NCI-H1694 (cell line): ENCODE data around the gene HGS.

ENCODE experiments used
- DNase-seq: peaks from one replicate; lab custom pipeline; 2025; lab: John Stamatoyannopoulos, UW

HGS gene, protein sequence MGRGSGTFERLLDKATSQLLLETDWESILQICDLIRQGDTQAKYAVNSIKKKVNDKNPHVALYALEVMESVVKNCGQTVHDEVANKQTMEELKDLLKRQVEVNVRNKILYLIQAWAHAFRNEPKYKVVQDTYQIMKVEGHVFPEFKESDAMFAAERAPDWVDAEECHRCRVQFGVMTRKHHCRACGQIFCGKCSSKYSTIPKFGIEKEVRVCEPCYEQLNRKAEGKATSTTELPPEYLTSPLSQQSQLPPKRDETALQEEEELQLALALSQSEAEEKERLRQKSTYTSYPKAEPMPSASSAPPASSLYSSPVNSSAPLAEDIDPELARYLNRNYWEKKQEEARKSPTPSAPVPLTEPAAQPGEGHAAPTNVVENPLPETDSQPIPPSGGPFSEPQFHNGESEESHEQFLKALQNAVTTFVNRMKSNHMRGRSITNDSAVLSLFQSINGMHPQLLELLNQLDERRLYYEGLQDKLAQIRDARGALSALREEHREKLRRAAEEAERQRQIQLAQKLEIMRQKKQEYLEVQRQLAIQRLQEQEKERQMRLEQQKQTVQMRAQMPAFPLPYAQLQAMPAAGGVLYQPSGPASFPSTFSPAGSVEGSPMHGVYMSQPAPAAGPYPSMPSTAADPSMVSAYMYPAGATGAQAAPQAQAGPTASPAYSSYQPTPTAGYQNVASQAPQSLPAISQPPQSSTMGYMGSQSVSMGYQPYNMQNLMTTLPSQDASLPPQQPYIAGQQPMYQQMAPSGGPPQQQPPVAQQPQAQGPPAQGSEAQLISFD

GRCh38 chr17:81683584-81684441, at the start of gene HGS, which contains the start of gene ARL16:
Gene HGS, plus strand, starts transcription at chr17:81684011. Its CDS starts 56 bp downstream, at chr17:81684067.
Gene ARL16, minus strand, starts transcription at chr17:81683797. Its CDS starts 44 bp downstream, at chr17:81683753.
- peak; percentile 98 for DNase-seq

DNA sequence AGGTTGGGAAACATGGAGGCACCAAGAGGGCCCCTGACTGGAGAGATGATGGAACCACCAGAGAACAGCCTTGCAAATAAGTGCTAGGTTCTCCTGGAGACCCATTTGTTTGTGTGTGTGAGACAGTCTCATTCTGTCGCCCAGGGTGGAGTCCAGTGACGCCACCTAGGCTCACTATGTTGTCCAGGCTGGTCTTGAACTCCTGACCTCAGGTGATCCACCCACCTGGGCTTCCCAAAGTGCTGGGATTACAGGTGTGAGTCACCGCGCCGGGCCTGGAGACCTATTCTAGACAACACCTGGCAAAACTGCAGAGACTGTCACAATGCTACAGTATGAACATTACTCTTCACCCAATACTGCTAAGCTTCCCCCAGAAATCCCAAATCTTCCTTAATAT, 48.4 kb upstream of the HGS start:
- DNase-seq: no peak

DNA sequence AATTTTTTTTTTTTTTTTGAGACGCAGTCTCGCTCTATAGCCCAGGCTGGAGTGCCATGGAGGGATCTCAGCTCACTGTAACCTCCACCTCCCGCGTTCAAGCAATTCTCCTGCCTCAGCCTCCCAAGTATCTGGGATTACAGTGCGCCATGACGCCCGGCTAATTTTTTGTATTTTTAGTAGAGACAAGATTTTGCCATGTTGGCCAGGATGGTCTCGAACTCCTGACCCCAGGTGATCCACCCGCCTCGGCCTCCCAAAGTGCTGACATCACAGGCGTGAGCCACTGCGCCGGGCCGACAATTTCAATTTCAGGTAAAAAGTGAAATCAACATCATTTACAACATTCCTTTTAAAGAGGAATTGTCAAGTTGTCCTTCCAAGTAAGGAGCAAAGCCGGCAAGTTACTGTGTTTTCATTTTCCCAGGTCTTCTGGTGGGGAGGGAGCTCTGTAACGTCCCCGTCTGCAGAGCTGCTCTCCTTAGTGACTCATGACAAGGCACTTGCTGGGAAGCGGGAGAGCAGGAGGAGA, 47.8 kb upstream of the HGS start:
- no peak for DNase-seq

DNA sequence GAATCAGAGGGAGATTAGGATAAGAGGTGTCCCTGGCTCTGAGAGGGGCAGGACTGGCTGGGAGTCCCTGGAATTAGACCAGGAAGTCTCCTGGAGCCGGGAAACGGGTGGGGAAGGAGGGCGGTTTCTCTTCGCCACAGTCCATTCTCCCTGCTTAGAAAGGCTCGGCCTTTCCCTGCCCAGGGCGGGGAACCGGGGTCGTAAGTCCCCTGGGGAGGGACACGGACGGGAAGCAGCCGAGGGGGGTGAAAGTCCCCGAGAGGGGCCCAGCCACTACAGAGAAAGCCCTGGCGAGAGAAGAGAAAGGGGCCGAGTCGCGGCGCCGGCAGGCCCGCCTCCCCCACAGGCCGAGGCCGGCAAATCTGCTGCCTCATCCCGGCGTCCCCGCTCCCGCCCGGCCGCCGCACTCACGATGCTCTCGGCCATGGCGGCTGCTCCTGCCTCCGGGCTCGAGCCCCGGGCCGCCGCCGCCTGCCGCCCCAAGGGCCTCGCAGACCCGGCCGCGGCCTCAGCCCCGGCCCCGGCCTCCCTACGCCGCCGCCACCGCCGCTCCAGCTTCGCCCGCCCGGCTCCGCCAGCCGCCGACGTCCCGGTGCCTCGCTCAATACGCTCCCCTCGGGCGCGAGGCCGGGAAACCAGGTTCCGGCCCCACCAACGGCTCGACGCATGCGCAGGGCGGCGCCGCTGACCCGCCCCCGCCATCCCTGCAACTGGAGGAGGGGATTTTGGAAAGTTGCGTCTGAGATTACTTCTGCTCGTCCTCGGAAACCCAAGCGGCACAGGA, 47.1 kb upstream of the HGS start, which contains the start of the genes NPLOC4 and TSPAN10:
Gene NPLOC4 (minus strand): TSS at position 608 of the 784 bp plus-strand sequence. CDS start 182 bp downstream, at position 426.
Gene TSPAN10 (plus strand): TSS at position 692 of the 784 bp plus-strand sequence. CDS start 5,217 bp downstream, outside the sequence.
- peak; percentile 66 for DNase-seq

GRCh38 chr17:81638683-81639082, 45.1 kb upstream of the HGS start:
- no peak for DNase-seq

DNA sequence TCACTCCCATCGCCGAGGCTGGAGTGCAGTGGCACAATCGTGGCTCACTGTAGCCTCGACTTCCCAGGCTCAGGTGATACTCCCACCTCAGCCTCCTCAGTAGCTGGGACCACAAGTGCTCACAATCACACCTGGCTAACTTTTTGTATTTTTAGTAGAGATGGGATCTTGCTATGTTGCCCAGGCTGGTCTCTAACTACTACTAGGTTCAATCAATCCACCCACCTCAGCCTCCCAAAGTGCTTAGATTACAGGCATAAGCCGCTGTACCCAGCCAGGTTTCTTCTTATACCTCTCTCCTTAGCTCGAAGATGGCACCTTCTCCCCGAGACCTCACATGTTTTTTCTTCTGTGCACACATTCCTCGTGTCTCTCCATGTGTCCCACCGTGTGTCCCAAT, 43.8 kb upstream of the HGS start:
- DNase-seq: no peak

DNA sequence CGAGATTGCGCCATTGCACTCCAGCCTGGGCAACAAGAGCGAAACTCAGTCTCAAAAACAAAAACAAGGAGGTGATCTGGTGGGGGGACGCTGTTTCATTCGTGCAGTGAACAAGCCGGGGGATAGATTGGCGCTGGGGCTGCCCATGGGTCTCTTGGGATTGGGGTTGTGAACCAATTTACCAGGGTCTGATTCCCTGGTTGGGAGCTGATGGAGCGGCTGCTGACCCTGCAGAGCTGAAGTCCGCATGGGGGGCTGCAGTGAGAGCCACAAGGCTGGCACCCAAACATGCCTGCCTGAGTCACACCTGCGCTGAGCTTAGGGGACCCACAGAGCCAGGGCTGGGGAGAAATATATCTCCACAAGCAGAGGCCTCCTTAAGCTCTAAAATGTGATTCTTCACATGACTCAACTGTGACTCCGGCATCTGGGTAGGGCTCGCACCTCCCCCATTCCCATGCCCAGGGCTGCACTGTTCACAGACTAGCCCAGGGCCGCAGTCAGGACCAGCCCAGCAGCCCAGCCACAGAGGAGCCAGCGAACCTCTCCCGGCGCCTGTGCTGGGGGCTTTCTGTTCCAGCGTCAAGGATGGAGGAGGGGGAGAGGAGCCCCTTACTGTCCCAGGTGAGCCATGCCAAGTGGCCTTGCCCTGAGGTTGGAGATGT, 41.9 kb upstream of the HGS start:
- DNase-seq: no peak

GRCh38 chr17:81644496-81644895, 39.3 kb upstream of the HGS start:
- no peak for DNase-seq

DNA sequence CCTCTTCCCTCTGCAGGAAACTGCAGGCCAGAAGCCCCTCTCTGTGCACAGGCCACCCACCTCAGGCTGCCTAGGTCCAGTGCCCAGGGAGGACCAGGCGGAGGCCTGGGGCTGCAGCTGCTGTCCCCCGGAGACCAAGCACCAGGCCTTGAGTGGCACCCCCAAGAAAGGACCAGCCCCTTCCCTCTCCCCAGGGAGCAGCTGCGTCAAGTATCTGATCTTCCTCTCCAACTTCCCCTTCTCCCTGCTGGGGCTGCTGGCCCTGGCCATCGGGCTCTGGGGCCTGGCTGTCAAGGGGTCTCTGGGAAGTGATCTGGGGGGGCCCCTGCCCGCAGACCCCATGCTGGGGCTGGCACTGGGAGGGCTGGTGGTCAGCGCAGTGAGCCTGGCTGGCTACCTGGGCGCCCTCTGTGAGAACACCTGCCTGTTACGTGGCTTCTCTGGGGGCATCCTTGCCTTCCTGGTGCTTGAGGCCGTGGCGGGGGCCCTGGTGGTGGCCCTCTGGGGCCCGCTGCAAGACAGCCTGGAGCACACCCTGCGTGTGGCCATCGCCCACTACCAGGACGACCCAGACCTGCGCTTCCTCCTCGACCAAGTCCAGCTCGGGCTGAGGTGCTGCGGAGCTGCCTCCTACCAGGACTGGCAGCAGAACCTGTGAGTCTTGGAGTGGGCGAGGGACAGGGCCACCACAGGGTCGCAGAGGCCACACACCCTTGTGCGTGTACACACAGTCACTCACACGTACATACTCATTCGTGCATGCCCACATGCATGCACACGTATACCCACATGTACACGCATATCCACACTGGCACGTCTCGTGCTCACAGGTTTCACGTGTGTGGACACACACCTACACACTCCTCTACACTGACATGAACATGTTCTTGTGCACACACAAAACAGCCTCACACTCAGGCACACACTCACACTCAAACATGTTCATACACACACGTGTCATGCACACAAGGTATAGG, 38.5 kb upstream of the HGS start:
- DNase-seq: no peak

DNA sequence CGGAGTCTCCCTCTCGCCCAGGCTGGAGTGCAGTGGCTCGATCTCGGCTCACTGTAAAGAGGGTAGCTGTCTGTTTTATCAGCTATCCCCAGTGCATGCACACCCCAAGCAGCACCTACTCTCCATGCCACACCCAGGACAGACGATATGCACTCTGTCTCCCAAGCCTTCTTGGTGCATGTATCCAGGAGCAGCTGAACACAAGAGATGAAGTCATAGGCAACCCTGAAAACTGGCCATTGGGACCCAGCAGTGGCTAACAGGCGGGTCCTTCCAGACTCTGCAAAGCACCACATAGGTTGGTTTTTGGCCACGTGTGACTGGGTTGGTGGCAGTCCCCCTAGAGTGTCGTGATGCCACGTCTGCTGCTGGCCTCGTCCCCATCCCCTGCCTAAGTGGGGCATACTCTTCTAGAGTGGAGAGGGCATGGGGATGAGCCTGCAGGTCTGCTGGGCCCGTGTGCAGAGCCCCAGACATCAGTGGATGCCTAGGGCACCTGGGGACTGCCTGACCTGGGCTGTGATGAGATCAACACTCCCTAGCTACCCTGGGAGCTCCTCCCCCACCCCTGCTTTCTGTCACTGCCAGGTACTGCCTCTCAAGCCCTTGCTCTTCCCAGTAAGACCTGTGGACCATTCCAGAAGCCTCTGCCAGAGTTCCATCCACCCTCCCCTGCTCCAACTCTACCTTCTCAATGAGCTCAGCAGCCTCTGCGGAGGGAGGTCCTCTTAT, 36.8 kb upstream of the HGS start:
- no peak for DNase-seq

GRCh38 chr17:81647640-81648012, 36.2 kb upstream of the HGS start:
- DNase-seq: no peak

DNA sequence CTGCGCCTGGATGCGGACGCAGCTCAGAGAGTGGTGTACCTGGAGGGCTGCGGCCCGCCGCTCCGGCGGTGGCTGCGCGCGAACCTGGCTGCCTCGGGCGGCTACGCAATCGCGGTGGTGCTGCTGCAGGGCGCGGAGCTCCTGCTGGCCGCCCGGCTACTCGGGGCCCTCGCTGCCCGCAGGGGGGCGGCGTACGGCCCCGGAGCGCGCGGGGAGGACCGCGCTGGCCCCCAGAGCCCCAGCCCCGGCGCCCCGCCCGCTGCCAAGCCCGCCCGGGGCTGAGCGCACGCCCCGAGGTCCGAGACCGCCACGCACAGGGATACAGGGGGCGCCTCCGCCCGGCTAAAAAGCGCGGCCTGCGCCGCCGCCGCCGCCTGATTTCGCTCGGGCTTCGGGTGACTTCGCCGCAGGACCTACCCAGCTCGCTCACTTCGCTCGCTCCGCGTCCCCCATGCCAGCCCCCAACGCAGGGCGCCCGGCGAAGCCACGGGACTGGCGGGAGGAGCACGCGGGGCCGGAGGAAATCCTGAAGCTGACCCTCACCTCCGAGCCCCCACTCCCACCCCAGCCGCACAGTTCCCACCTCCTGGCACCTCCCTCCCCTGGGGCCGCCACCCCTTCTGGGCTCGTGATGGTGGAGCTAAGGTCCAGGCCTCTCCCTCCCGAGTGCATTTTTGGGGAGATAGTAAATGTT, 35.7 kb upstream of the HGS start:
- DNase-seq: no peak

- DNase-seq: no peak
Observed at GRCh38 chr17:81648707-81649085, 35.1 kb upstream of the HGS start.

- DNase-seq: no peak
Observed at GRCh38 chr17:81650951-81651350, 32.9 kb upstream of the HGS start.

GRCh38 chr17:81651692-81652091, 32.1 kb upstream of the HGS start:
- no peak for DNase-seq

GRCh38 chr17:81652906-81653771, 30.7 kb upstream of the HGS start:
- DNase-seq: no peak
